Measurements from ENCODE around the gene PRPF31. TPM values are rescaled to one million over a fixed set of nuclear protein-coding genes. Genes with fewer than 3 reads are reported as not detected.

The PRPF31 gene
- total RNA-seq, 1 experiment from 2014 or later: 84.4 TPM

DNA sequence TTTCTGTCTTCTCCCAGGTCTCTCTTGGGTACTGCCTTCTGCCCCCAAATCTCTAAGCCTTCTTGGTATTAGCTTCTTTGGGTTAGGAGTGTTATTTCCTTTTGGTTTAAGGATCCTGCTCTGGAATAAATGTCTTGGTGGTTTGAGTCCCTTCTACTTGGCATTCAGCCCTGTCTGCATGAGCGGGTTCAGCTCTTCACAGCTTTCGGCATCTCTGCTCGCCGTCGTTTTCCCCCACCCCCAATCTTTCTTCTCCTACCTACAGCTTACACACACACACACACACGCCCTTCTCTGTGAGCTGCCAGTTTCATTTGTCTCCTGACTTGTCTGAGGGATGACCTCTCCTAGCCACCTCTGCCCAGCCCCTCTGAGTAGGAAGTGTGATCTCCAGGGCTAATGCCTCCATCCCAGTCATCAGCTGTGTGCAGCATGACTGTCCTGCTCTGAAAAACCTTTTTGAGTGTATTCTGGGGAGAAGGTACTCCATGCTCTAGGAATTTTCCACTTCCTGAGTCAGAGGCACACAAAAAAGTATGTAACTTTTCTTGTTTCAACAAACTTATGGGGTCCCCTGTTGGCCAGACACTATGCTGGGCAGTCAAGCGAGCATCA, 26.7 kb downstream of the PRPF31 start:
- no peaks in the 10 kb centered on the region; a peak in 2 of 5 replicates for H3K9me3 Mint-ChIP-seq
- H3K9ac ChIP-seq (ENCODE audit: extremely low read depth, insufficient read length, low read length): no peak overlapping the region
- no peak overlapping the region for H2BK5ac ChIP-seq (ENCODE audit: insufficient read length, low read length)
- no peak overlapping the region for H3K4ac ChIP-seq (ENCODE audit: low read depth, low read length)
- no peak overlapping the region for H2BK20ac ChIP-seq (ENCODE audit: low read depth, low read length, poor library complexity, severe bottlenecking)
- H3K56ac ChIP-seq (ENCODE audit: insufficient read length, low read depth, low read length): no peak overlapping the region
- H4K20me1 ChIP-seq (ENCODE audit: control insufficient read depth, insufficient read depth, insufficient read length): no peaks in the 10 kb centered on the region
- H3K18ac ChIP-seq (ENCODE audit: insufficient read length, low read depth, low read length): no peak overlapping the region
- H4K8ac ChIP-seq (replicated peaks; ENCODE audit: insufficient read length, low read depth, low read length): no peak overlapping the region
- H2BK12ac ChIP-seq (ENCODE audit: insufficient read length, low read depth, low read length): no peak overlapping the region
- no peak overlapping the region for H3T11ph ChIP-seq (ENCODE audit: low read length)
- no peak overlapping the region for H3K23ac ChIP-seq (ENCODE audit: insufficient read length, low read depth, low read length)
- DNase-seq: no peak
- H3K79me2 ChIP-seq (ENCODE audit: insufficient read depth, low read length): peaks cover 24% of the 10 kb centered on the region; the same call in 1 of the 2 replicates
- H2BK15ac ChIP-seq (ENCODE audit: low read depth, low read length): no peak overlapping the region
- H3K9me3 ChIP-seq (ENCODE audit: control insufficient read depth, low read depth, low read length): no peaks in the 10 kb centered on the region
- no peak overlapping the region for H2BK120ac ChIP-seq (ENCODE audit: low read depth, low read length, poor library complexity, severe bottlenecking)
- H3K4me2 ChIP-seq (ENCODE audit: insufficient read depth, insufficient read length, low read length): no peak overlapping the region
- 0 out of 2 replicates have a peak, but pooled peaks cover 1% of the 10 kb centered on the region for H3K27me3 Mint-ChIP-seq (ENCODE audit: low read depth)
- no peak overlapping the region for H2AFZ ChIP-seq (ENCODE audit: low read length)
- no peak overlapping the region for H4K91ac ChIP-seq (ENCODE audit: insufficient read length, low read depth, low read length)
- no peak overlapping the region for H3K14ac ChIP-seq (ENCODE audit: insufficient read depth, low read length)
- H3K4me1 Mint-ChIP-seq: peaks cover 23 to 25% of the 10 kb centered on the region in 2 experiments
- H2AK5ac ChIP-seq (ENCODE audit: insufficient read length, low read length): no peak overlapping the region
- no peak overlapping the region for H3K27ac ChIP-seq (ENCODE audit: insufficient read length, low read depth, low read length)
- H3K4me1 ChIP-seq (ENCODE audit: insufficient read depth, low read length): no peaks in the 10 kb centered on the region
- no peak overlapping the region for H4K5ac ChIP-seq (ENCODE audit: insufficient read length, low read depth, low read length)
- no peaks in the 10 kb centered on the region for H3K27me3 ChIP-seq (ENCODE audit: insufficient read depth, low read length)
- no peak overlapping the region; a peak in 1 of 7 replicates for H3K27ac Mint-ChIP-seq
- TF ChIP-seq, protein P1, sequence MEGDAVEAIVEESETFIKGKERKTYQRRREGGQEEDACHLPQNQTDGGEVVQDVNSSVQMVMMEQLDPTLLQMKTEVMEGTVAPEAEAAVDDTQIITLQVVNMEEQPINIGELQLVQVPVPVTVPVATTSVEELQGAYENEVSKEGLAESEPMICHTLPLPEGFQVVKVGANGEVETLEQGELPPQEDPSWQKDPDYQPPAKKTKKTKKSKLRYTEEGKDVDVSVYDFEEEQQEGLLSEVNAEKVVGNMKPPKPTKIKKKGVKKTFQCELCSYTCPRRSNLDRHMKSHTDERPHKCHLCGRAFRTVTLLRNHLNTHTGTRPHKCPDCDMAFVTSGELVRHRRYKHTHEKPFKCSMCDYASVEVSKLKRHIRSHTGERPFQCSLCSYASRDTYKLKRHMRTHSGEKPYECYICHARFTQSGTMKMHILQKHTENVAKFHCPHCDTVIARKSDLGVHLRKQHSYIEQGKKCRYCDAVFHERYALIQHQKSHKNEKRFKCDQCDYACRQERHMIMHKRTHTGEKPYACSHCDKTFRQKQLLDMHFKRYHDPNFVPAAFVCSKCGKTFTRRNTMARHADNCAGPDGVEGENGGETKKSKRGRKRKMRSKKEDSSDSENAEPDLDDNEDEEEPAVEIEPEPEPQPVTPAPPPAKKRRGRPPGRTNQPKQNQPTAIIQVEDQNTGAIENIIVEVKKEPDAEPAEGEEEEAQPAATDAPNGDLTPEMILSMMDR (conservative IDR thresholded peaks at IDR 0.05): no peak
- no peak overlapping the region for H3K4me3 Mint-ChIP-seq
- H3K79me1 ChIP-seq (ENCODE audit: insufficient read depth, low read depth, low read length, poor library complexity, severe bottlenecking): peaks cover 13% of the 10 kb centered on the region
- no peaks in the 10 kb centered on the region for H3K23me2 ChIP-seq (ENCODE audit: insufficient read length, low read depth, low read length, poor library complexity, severe bottlenecking)
- no CpG with 5 or more reads among the region's 7 CpGs for WGBS (ENCODE audit: extremely low coverage, insufficient read length, low lambda C conversion rate)
- H3K36me3 Mint-ChIP-seq (ENCODE audit: insufficient read depth in 1 of 3, low read depth in 3 of 3): peaks cover 66 to 82% (median 72%) of the 10 kb centered on the region in 3 experiments
